ENCODE measurements around the gene SULF2.

Gene SULF2

DNA sequence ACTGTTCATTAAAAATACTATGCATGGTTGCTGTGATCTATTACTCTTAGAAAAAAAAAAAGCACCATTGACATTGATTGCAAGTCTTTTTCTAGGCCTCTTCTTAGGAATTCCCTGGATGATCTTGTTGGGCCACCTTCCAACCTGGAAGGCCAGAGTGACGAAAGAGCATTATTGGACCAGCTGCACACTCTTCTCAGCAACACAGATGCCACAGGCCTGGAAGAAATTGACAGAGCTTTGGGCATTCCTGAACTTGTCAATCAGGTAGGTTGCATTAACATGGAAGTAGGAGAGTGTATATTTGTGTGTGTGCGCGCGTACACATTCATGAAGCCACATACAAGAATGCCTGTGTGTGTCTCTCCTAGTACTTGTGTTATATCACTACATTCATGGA is 143.2 kb downstream of the SULF2 start:
- no peak for DNase-seq

DNA sequence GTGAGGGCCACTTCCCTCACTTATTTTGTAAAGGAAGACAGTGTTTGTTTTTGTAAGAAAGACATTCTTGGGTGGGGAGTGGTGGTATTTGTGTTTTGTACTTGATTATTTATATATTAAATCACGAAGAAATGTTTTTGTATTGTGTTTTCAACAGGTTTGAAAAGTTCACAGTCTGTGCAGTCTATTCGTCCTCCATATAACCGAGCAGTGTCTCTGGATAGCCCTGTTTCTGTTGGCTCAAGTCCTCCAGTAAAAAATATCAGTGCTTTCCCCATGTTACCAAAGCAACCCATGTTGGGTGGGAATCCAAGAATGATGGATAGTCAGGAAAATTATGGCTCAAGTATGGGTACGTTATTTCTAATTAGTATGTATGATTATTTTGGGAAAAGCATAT is 146.4 kb downstream of the SULF2 start:
- DNase-seq = no peak

DNA sequence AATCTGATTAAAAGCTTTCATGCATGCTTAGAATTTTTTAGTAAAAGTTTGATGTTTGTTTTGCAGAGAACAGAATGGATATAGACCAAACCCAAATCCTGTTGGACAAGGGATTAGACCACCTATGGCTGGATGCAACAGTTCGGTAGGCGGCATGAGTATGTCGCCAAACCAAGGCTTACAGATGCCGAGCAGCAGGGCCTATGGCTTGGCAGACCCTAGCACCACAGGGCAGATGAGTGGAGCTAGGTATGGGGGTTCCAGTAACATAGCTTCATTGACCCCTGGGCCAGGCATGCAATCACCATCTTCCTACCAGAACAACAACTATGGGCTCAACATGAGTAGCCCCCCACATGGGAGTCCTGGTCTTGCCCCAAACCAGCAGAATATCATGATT is 150.0 kb downstream of the SULF2 start:
- no peak for DNase-seq

DNA sequence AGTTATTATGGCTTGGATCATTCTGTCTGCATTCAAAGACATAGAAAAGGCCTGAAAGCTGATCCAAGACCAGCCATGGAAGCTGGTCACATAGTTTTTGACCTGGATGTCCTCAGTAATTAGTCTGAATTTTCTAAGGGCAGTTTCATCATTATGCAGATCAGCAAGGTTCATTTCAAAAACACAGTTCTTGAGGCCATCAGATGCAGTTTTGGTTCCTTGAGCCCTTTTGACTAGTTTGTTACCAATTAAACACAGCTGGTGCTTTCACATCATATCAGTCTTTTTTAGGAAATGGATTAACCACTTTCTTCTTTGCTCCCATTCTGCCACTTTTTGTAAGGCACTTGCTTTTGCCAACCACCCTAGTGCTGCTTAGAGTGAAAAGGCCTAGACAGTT is 154.2 kb downstream of the SULF2 start:
- DNase-seq = no peak

DNA sequence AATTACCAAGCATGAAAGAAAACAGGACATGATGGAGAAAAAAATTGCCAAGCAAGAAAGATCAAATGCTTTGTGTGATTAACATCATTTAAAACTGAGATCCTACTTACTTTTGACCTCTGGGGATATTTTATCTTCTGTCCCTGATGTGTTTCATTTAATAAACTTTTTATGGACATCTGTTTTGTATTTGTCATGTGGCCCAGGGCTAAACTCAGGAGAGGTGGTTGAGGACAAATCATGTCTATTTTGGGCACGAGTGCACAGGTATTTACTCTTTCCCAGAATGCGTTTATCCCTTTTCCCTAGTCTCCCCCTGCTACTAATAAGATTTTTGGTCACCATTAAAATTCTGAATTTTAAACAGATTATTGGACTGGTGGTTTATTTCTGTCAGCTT is 155.4 kb downstream of the SULF2 start:
- no peak for DNase-seq

DNA sequence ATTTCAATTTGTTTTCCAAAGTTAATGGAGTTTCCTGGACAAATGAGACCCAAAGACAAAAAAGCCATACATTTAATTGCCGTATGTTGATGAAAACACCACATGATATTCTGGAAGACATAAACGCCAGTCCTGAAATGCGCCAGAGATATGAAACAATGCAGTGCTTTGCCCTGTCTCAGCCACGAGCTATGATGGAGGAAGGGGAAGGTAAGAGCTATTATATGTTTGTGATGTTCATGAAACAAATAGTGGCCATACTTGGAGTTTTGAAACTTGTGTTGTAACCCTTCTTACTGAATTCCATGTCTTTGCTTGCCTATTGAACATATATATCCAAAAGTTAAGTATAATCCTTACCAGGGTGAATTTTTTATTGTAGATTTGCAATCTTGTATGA is 157.7 kb downstream of the SULF2 start:
- no peak for DNase-seq

DNA sequence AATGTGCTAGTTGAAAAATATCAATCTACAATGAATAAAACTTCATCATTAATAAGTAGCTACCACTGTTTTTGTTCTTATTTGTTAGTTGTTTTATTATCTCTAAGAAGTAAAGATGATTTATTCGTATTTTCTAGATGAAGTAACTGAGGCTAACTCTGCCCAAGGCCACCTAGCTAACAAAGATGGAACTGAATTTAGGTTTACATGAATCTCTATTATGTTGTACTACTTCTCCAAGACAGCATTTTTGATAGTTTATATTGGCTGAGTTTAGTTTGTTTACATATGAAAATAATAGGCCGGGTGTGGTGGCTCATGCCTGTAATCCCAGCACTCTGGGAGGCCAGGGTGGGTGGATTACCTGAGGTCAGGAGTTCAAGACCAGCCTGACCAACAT is 162.1 kb downstream of the SULF2 start:
- DNase-seq = no peak

DNA sequence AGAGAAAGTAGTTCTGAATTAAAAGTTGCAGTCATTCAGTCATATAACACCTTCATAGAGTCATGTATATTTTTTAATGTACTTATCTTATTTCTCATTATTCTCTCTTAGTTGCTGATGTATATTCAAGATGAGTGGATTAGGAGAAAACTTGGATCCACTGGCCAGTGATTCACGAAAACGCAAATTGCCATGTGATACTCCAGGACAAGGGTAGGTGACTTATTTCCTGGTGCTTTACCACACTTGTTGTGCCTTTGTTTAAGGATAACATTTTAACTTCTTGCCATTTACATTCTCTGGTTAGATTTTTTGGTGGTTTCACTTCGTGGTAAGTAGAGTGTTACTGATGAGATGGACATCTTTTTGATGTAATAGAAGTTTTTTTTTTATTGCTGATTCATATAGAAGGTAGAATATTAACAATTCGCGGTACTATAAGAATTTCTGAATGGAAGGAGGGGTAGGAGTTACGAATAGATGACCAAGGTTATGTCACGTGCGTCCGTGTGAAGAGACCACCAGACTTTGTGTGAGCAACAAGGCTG is 163.1 kb downstream of the SULF2 start:
- no peak for DNase-seq

DNA sequence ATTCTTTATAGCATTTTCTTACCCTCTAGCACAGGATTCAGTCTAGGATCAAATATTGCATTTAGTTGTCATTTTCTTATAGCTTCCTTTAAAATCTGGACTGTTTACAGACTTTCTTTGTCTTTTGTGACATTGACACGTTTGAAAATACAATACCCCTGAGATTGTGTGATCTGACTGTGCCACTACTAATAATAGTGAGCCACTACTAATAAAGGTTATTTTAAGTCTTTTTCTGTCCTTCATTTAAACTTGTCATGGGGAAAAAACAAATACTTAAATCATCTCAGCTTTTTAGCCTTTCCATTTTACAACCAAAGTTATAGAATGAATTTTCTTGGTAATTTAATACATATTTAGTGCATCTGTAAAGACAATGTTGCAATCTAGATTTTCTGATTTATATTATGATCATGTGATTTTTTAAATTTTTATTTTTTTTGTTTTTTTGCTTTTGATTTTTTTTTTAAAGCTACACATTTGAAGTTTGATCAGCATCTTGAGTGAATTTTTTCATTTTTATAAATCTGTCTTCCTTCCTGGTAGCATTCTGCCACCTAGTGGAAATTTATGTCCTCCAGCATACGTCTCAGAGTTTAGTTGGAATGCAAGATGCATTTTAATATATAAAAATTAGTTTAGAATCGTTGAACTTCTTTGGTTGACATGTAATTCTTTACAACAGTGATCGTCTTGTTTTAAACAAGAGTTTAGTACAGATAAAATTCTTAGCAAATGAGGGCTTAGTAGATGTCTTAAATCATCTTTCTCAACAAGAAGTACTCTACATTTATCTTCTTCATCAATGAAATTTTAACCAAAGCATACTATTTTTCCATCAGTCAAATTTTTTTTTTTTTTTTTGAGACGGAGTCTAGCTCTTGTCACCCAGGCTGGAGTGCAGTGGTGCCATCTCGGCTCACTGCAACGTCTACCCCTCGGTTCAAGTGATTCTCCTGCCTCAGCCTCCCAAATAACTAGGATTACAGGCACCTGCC is 164.2 kb downstream of the SULF2 start:
- DNase-seq = no peak

DNA sequence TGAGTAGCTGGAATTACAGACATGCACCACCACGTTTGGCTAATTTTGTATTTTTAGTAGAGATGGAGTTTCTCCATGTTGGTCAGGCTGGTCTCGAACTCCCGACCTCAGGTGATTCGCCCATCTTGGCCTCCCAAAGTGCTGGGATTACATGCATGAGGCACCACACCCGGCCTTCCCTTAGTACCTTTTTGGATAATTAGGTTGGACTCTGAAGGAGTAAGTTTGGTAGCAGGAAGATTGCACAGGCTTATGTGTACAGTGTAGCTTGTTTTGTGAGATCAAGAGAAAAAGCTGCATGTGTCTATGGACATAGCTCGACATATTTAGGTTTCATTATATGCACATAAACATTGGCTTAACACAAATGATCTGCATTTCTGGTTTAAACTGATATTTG is 166.8 kb downstream of the SULF2 start:
- DNase-seq = no peak

DNA sequence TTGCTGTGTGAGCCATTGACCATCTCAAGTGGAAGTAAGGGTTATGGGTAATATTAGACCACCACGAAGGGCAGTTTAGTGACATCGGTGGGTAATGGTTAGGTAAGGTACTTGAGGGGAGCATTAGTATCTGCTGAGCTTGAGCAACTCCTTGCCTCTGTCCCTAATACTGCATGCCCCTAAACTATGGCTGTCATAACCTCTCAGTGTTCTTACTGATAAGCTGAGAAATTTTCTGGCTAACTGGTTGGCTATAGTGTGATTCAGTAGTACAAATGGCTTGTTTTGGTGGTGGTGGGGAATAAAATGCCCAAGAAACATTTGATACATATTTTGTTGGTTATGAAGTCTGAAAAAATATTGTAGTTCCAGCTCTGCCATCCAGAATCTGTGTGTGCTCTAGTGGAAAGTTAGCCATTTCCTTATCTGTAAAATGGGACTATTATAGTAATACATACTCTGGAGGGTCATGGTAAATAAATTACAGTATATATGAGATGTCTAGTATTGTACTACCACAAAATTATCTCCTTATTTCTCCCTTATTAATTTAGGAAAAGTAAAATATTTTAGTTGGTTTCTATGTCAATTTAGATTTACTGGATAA is 170.5 kb downstream of the SULF2 start:
- no peak for DNase-seq

DNA sequence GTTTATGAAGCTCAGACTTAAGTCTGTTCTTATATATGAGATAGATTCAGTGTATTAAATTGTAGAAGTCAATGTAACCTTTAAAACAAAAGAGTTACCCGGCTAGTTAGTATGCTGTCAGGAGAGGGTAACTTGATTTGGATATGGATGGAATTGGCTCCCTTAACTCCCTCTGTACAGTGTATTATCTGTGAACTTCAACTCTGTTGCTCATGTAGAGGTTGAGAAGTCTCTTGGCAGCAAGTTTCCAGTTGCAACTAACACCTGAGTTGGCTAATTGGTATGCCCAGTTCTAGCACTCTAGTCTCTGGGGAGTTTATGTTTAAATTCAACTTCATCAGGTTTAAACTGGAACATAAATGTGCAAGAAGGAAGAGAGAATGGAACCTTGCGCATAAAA is 172.6 kb downstream of the SULF2 start:
- DNase-seq = no peak

DNA sequence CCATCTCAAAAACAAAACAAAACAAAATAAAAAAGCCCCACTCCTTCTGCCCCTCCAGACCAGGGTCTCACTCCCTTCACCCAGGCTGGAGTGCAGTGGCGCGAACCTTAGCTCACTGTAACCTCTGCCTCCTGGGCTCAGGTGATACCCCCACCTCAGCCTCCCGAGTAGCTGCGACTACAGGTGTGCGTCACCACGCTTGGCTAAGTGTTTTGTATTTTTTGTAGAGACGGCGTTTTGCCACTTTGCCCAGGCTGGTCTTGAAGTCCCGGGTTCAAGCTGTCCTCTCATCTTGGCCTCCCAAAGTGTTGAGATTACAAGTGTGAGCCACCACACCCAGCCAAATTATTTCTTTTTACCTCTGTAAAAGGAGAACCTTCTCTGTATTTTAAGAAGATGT is 173.5 kb downstream of the SULF2 start:
- no peak for DNase-seq

DNA sequence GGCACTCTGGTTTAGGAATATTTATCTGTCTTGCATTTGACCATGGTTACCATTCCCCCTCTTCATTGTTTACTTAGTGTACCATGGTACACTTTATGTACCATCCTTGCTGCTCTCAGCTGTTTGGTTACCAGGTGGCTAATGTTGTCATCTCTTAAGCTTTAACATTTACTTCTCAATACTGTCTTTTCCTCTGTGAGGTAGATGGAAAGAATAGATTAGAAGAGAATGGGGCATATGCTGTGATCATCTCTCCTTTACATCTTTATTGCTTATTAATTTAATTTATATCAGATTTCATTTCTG is 174.4 kb downstream of the SULF2 start:
- no peak for DNase-seq

DNA sequence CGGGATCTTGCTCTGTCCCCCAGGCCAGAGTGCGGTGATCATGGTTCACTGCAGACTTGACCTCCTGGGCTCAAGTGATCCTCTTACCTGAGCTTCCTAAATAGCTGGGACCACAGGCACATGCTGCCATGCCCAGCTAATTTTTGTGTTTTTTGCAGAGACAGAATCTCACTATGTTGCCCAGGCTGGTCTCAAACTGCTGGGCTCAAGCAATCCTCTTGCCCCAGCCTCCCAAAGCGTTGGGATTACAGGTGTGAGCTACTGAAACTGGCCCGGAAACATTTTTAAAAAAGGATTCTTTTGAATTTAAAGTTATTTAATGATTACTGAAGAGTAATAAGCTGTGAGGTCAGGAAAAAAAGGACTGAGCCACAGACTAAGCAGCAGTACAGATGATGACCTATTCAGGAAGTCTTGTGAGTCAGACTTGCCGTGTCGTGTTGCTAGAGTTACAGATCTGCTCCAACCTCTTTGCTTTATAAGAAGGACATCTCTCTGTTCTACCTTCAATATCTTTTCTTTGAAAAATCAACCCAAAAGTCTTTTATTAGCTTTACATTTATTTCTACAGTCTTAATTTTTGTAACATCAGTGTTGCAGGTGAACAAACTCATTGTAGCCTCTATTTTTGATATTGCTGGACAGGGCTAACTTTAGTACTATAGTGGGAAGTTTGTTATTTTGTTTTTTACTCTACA is 174.9 kb downstream of the SULF2 start:
- DNase-seq = peak; percentile 74 to 79

DNA sequence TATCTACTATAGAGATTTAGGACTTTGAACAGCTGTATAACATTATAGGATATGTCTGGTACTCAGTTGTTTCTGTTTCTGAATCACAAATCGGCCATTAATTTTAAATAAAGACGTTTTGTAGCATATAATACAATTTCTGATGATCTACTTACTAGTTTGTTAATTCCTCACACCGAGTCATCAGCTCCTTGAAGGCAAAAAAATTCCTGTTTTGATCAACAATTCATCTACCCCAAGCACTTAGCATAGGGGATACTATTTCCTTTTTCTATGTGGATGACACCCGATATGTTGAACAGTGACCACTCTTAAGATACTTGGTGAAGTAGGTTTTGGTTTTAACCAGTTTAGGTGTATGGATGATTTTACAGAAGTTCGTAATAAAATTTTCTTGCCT is 176.3 kb downstream of the SULF2 start:
- no peak for DNase-seq
